Epithelial cell of proximal tubule (primary cell): ENCODE results near the gene NELL2. TPM values are rescaled to one million over a fixed set of nuclear protein-coding genes. Genes with fewer than 3 reads are reported as not detected.

Source experiments
- DNase-seq: peaks from one replicate; pipeline ENCODE4 v3.0.0-alpha.2; 2011; ENCODE audit warnings: low read depth
- H3K4me3 ChIP-seq: 2 replicates; pipeline ENCODE4 v1.5.1; 2011; ENCODE audit warnings: low read depth, mild to moderate bottlenecking, low read length
- total RNA-seq: library from RNA; depleted of rRNA; stranded (reverse); fragments of >200 nt; gene quantifications from 2 replicates; pipeline ENCODE4 v1.2.3, GENCODE V29; 2015
- TF ChIP-seq, protein P1 (sequence below): conservative IDR thresholded peaks from 2 replicates; pipeline ENCODE4 v1.5.1; 2012; ENCODE audit warnings: low read depth, mild to moderate bottlenecking, low read length

NELL2 gene
- total RNA-seq, 1 donor from 2014 or later: 0.46 TPM

DNA sequence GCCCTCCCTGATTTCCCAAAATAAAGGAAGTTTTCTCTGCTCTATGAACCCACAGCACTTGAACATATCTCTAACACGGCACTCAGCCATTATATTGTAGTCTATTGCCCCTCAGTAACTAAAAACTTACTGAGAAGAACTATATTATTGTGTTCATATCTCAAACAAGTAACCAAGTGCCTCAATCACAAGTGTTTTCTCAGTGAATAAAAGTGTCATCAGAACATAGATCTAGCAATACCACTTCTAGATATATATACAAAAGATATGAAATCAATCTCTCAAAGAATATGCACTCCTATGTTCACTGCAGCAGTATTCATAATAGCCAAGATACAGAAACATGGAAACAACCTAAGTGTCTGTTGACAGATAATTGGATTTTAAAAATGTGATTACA, 138.1 kb downstream of the NELL2 start:
- no peak overlapping the region for H3K4me3 ChIP-seq
- TF ChIP-seq, protein P1, sequence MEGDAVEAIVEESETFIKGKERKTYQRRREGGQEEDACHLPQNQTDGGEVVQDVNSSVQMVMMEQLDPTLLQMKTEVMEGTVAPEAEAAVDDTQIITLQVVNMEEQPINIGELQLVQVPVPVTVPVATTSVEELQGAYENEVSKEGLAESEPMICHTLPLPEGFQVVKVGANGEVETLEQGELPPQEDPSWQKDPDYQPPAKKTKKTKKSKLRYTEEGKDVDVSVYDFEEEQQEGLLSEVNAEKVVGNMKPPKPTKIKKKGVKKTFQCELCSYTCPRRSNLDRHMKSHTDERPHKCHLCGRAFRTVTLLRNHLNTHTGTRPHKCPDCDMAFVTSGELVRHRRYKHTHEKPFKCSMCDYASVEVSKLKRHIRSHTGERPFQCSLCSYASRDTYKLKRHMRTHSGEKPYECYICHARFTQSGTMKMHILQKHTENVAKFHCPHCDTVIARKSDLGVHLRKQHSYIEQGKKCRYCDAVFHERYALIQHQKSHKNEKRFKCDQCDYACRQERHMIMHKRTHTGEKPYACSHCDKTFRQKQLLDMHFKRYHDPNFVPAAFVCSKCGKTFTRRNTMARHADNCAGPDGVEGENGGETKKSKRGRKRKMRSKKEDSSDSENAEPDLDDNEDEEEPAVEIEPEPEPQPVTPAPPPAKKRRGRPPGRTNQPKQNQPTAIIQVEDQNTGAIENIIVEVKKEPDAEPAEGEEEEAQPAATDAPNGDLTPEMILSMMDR: no peak
- DNase-seq: no peak

DNA sequence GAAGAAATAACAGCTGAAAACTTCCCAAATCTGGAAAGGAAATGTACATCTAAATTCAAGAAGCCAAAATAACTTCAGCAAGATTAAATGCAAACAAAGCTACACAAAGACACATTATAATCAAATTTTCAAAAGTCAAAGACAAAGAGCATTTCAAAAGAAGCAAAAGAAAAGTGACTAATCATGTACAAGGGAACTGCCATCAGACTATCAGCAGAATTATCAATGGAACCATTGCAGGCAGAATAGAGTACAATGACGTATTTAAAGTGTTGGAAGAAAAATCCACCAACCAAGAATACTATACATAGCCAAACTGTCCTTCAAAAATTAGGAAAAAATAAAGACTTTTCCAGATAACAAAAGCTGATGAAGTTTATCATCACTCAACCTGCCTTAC, 147.5 kb downstream of the NELL2 start:
- no peak for DNase-seq
- no peak overlapping the region for H3K4me3 ChIP-seq
- TF ChIP-seq, protein P1: no peak

- H3K4me3 ChIP-seq: no peak overlapping the region
- TF ChIP-seq, protein P1: no peak
- DNase-seq: no peak
Measured at GRCh38 chr12:44720265-44720664, 155.8 kb downstream of the NELL2 start.

DNA sequence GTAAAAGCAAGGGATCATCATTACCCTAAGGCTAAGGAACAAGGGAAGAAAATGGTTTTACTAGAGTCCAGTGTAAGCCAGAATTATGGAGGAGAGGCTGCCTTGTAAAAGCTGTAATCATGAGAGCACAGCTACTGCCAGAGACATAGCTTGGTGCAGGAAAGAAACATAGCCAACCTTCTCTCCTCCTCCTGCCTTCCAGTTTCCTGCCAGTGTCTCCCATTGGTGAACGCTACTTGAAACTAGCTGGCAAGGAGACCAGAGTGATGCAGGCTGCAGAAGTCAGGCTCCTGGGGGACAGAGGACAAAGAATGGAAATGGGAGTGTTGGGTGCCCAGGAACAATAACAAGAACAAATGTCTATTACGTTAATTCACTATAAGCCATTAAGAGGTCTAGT, 158.5 kb downstream of the NELL2 start:
- no peak for DNase-seq
- TF ChIP-seq, protein P1: no peak
- H3K4me3 ChIP-seq: no peak overlapping the region

GRCh38 chr12:44716711-44717110, 159.4 kb downstream of the NELL2 start:
- DNase-seq: no peak
- TF ChIP-seq, protein P1: no peak
- no peak overlapping the region for H3K4me3 ChIP-seq

DNA sequence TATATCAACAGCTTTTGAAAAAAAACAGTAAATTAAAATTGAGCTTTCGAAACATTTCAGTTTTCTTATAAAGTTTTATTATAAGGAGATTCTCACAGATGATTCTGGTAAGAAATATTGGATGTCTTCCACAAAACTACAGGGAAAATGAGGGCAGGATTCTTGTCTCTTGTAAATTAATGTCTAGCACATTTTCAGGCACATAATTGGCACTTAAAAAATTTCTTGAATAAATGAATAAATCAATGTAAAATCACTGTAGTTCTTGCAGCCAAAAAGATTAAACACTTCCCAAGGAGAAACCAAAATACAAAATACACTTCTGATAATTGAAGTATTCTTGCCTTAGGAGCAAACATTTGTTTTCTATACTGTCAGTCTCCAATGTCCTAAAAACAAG, 164.4 kb downstream of the NELL2 start:
- no peak overlapping the region for H3K4me3 ChIP-seq
- TF ChIP-seq, protein P1: no peak
- DNase-seq: no peak

GRCh38 chr12:44709166-44709565, 166.9 kb downstream of the NELL2 start:
- no peak overlapping the region for H3K4me3 ChIP-seq
- TF ChIP-seq, protein P1: no peak
- DNase-seq: no peak
